ENCODE data around the gene DUSP6. TPM values are rescaled to one million over a fixed set of nuclear protein-coding genes. Genes with fewer than 3 reads are reported as not detected.

Gene DUSP6
- total and polyA plus RNA-seq, 2 of the 13 experiments (the other 11 are each of a cell fraction or from before 2014, with no cell fraction given) = 40.9 to 161 TPM

DNA sequence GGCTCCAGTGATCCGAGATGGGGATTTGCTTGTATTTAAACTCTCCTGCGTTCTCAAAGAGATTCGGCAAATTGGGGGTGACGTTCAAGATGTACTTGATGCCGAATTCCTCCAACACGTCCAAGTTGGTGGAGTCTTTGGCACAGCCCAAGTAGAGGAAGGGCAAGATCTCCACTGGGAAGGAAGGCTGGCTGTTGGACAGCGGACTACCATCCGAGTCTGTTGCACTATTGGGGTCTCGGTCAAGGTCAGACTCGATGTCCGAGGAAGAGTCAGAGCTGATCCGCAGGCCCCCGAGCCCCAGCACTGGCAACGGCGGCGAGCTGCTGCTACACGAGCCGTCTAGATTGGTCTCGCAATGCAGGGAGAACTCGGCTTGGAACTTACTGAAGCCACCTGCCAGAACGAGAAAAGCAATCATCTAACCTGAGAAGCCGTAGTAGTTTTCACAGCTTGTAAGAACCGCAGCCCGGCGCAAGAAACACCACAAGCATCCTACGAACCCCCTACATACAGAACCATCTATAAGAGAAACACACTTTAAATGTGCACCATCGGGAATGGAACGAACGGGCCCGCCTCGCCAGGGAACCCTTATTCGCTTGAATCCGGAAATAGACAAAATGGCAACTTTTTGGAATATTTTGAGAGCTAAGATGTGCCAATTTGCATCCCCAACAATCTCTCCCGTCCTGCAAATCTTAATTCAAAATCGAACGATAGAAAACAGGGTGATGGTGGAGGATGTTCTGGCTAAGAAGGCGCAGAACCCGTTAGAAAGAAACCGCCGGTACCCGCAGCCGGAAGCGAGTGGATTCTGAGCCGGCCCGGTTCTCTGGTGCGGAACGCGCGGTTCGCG is 1.4 kb downstream of the DUSP6 start:
- H3K79me2 ChIP-seq (ENCODE audit: insufficient read depth, low read length) = peaks cover 62% of the 10 kb centered on the region
- peak overlapping the region; percentile 99 for H3K9ac ChIP-seq (ENCODE audit: insufficient read depth, low read depth, low read length)
- WGBS (ENCODE audit: low lambda C conversion rate) = under 1% methylated on average over 38 of the region's 51 CpGs
- intact Hi-C loops (cut with micrococcal nuclease; ENCODE audit: unreplicated experiment) (loop anchor here (10.0 kb wide), 2 partner anchors 294 to 354 kb away; partner anchors contain the start of gene ATP2B1), in situ Hi-C loops (cut with HindIII; ENCODE audit: extremely low pct_ligation_motif_present, low pct_unique_long_range_greater_than_20kb) (loop anchor here (5.0 kb wide), 2 partner anchors 41 to 176 kb away; partner anchors contain the start of gene POC1B)
- peaks cover 8 to 26% of the 10 kb centered on the region in 2 experiments for H3K36me3 ChIP-seq (replicated peaks in 1 of 2; ENCODE audit: control insufficient read depth in 1 of 2, insufficient read depth in 2 of 2, low read length in 2 of 2)
- no peak for DNase-seq (ENCODE audit: low spot score)
- H3K27ac ChIP-seq (ENCODE audit: extremely low read length, insufficient read depth, low read length) = peak overlapping the region; percentile 99
- CTCF ChIA-PET (ENCODE audit: low intra/inter-chr PET ratio, low total read pairs) = no interaction called here
- H3K9me3 ChIP-seq (ENCODE audit: low read length) = no peaks in the 10 kb centered on the region
- H3K4me3 ChIP-seq (replicated peaks in 1 of 3; ENCODE audit: insufficient read depth in 1 of 3, low read depth in 2 of 3, low read length in 3 of 3) = peak overlapping the region; percentile 98 to 99 (median 98)
- POLR2A ChIA-PET = interaction anchor here (2.1 to 10.6 kb wide), 6 partner anchors 18 to 358 kb away, joined by 10 to 430 read pairs (median 18); partner anchors contain the start of genes ATP2B1, GALNT4 and POC1B
- peak overlapping the region; percentile 94 for H3K4me2 ChIP-seq (ENCODE audit: low read depth, low read length)
- no peak overlapping the region for H2AFZ ChIP-seq (ENCODE audit: low read length)
- peaks cover 48% of the 10 kb centered on the region for H3K4me1 ChIP-seq (ENCODE audit: insufficient read depth, low read length)
- no TSS peak for BruUV-seq (replicated peaks)
- ATAC-seq = no peak
- H4K20me1 ChIP-seq (ENCODE audit: insufficient read depth, low read length) = peaks cover 51% of the 10 kb centered on the region
- no peak for FAIRE-seq
- H3K27me3 ChIP-seq (ENCODE audit: control insufficient read depth in 1 of 2, insufficient read depth in 2 of 2, low read length in 2 of 2) = peaks cover 0 to 9% of the 10 kb centered on the region in 2 experiments; a peak in 1 of 5 replicates
- TF ChIP-seq ZBTB20 (CRISPR knock-in tag; IDR thresholded peaks at IDR 0.05; ENCODE audit: borderline replicate concordance, low read depth) = no peak
- no peak for TF ChIP-seq JARID2 (CRISPR knock-in tag; IDR thresholded peaks at IDR 0.05; ENCODE audit: insufficient replicate concordance)
- TF ChIP-seq, protein P1, sequence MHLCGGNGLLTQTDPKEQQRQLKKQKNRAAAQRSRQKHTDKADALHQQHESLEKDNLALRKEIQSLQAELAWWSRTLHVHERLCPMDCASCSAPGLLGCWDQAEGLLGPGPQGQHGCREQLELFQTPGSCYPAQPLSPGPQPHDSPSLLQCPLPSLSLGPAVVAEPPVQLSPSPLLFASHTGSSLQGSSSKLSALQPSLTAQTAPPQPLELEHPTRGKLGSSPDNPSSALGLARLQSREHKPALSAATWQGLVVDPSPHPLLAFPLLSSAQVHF (CRISPR knock-in tag; IDR thresholded peaks at IDR 0.05) = peak; percentile 44; the same call in 1 of the 2 replicates
- no peak for TF ChIP-seq GABPB1 (CRISPR knock-in tag; IDR thresholded peaks at IDR 0.05)
- no peak for TF ChIP-seq SATB2 (CRISPR knock-in tag; IDR thresholded peaks at IDR 0.05)
- peak; percentile 64; the same call in 1 of the 2 replicates for TF ChIP-seq ZNF562 (CRISPR knock-in tag; IDR thresholded peaks at IDR 0.05; ENCODE audit: borderline replicate concordance)
- TF ChIP-seq ZNF607 (CRISPR knock-in tag; IDR thresholded peaks at IDR 0.05; ENCODE audit: borderline replicate concordance) = no peak
- TF ChIP-seq ZSCAN21 (CRISPR knock-in tag; IDR thresholded peaks at IDR 0.05; ENCODE audit: borderline replicate concordance) = 0 out of 2 replicates have a peak, but pooled peaks have one; percentile 28
- TF ChIP-seq ELF4 (CRISPR knock-in tag; IDR thresholded peaks at IDR 0.05; ENCODE audit: borderline replicate concordance) = peak; percentile 31; the same call in 1 of the 2 replicates
- no peak for TF ChIP-seq CHD2 (IDR thresholded peaks at IDR 0.05; ENCODE audit: low read depth, low read length)
- no peak for TF ChIP-seq ZBTB7B (CRISPR knock-in tag; IDR thresholded peaks at IDR 0.05)
- no peak for TF ChIP-seq HHEX (CRISPR knock-in tag; IDR thresholded peaks at IDR 0.05)
- no peak for TF ChIP-seq CREBL2 (CRISPR knock-in tag; IDR thresholded peaks at IDR 0.05; ENCODE audit: borderline replicate concordance)
- TF ChIP-seq IRF2 (CRISPR knock-in tag; IDR thresholded peaks at IDR 0.05) = 0 out of 2 replicates have a peak, but pooled peaks have one; percentile 12
- no peak for TF ChIP-seq HNF4G (IDR thresholded peaks at IDR 0.05; ENCODE audit: borderline replicate concordance, low read depth, low read length)
- no peak for TF ChIP-seq HNF4G (CRISPR knock-in tag; IDR thresholded peaks at IDR 0.05; ENCODE audit: borderline replicate concordance, low read depth)
- peak; percentile 95 for TF ChIP-seq ZC3H13 (CRISPR knock-in tag; IDR thresholded peaks at IDR 0.05)
- no peak for TF ChIP-seq SOX6 (IDR thresholded peaks at IDR 0.05)
- no peak; the same call in 1 of the 2 replicates for TF ChIP-seq SOX6 (CRISPR knock-in tag; IDR thresholded peaks at IDR 0.05)
- peak; percentile 35; the same call in 1 of the 2 replicates for TF ChIP-seq ZNF768 (CRISPR knock-in tag; IDR thresholded peaks at IDR 0.05)
- TF ChIP-seq GTF2F1 (IDR thresholded peaks at IDR 0.05; ENCODE audit: low read length) = no peak
